Measurements from ENCODE around the gene PCSK6. TPM values are rescaled to one million over a fixed set of nuclear protein-coding genes. Genes with fewer than 3 reads are reported as not detected.

Gene PCSK6
- total and polyA plus RNA-seq, 2 of the 8 experiments (the other 6 are each of a cell fraction or from before 2014, with no cell fraction given): 1.9 to 4.0 TPM

- CTCF ChIA-PET (ENCODE audit: partially characterized antibody): interaction anchor here (0.8 to 1.9 kb wide), 3 partner anchors 9 to 204 kb away, joined by 3 to 8 read pairs (median 4); no protein-coding TSS in a partner anchor
These were observed 35.7 kb upstream of the PCSK6 start for GRCh38 chr15:101525087-101525669.

More at GRCh38 chr15:101525087-101525669, 35.7 kb upstream of the PCSK6 start:
- Histone ChIP-seq H3K9me3 (ENCODE audit: insufficient read depth in 2 of 2, low read depth in 1 of 2, low read length in 1 of 2) (no peaks in the 10 kb centered on the region), H2BK15ac (ENCODE audit: low read length) (no peak overlapping the region), H3K79me1 (ENCODE audit: low read depth, low read length) (no peaks in the 10 kb centered on the region), H2BK120ac (replicated peaks; ENCODE audit: low read depth, low read length) (no peak overlapping the region), H4K20me1 (replicated peaks in 1 of 2; ENCODE audit: control insufficient read depth in 1 of 2, insufficient read depth in 2 of 2, low read length in 2 of 2) (no peaks in the 10 kb centered on the region), H3K27me3 (replicated peaks in 1 of 4; ENCODE audit: control insufficient read depth in 3 of 4, extremely low read depth in 1 of 4, insufficient read depth in 3 of 4, low read length in 3 of 4) (no peaks in the 10 kb centered on the region), H3K14ac (ENCODE audit: insufficient read length) (no peak overlapping the region), H2BK12ac (ENCODE audit: low read depth, low read length) (no peak overlapping the region), H3K23ac (ENCODE audit: insufficient read length) (no peak overlapping the region), H4K91ac (replicated peaks; ENCODE audit: insufficient read length, low read length) (no peak overlapping the region), H3K4me1 (replicated peaks in 1 of 4; ENCODE audit: control insufficient read depth in 3 of 4, insufficient read depth in 4 of 4, low read length in 3 of 4) (peaks cover 0 to 4% (median 0%) of the 10 kb centered on the region in 4 experiments; a peak in 1 of 7 replicates), H3K4ac (replicated peaks; ENCODE audit: insufficient read length, low read depth, low read length) (no peak overlapping the region), H3K79me2 (ENCODE audit: control insufficient read depth in 1 of 2, insufficient read depth in 2 of 2, low read length in 2 of 2) (no peaks in the 10 kb centered on the region), H2AK5ac (ENCODE audit: low read depth, low read length) (no peak overlapping the region), H3K36me3 (ENCODE audit: control insufficient read depth in 2 of 4, insufficient read depth in 4 of 4, low read length in 3 of 4) (no peaks in the 10 kb centered on the region), H3K18ac (ENCODE audit: extremely low read depth, low read length) (no peak overlapping the region), H4K8ac (ENCODE audit: extremely low read depth, insufficient read depth, low read length) (peak overlapping the region; percentile 18; the same call in 1 of the 2 replicates), H2BK20ac (ENCODE audit: low read length) (no peak overlapping the region), H2AFZ (ENCODE audit: low read length) (no peak overlapping the region), H3K23me2 (ENCODE audit: low read depth, low read length) (no peaks in the 10 kb centered on the region), H3K9ac (replicated peaks in 1 of 4; ENCODE audit: extremely low read depth in 1 of 4, low read depth in 3 of 4, low read length in 3 of 4) (no peak overlapping the region), H3K4me3 (ENCODE audit: extremely low read depth in 1 of 4, insufficient read depth in 2 of 4, low read depth in 3 of 4, low read length in 4 of 4) (no peak overlapping the region), H3K56ac (replicated peaks; ENCODE audit: insufficient read length, low read depth, low read length) (no peak overlapping the region), H3K4me2 (ENCODE audit: insufficient read depth in 1 of 2, low read depth in 2 of 2, low read length in 2 of 2) (no peak overlapping the region), H4K5ac (ENCODE audit: insufficient read length, low read depth, low read length) (no peak overlapping the region), H3K27ac (ENCODE audit: low read depth, low read length) (no peak overlapping the region), H2BK5ac (ENCODE audit: low read depth, low read length) (no peak overlapping the region)
- FAIRE-seq: no peak
- TF ChIP-seq YY1 (IDR thresholded peaks at IDR 0.05; ENCODE audit: low read depth, low read length) (no peak), CHD1 (IDR thresholded peaks at IDR 0.05; ENCODE audit: low read depth, low read length) (no peak), HDAC2 (IDR thresholded peaks at IDR 0.05; ENCODE audit: borderline replicate concordance in 1 of 2, low read depth in 2 of 2, low read length in 2 of 2) (no peak), SIN3A (conservative IDR thresholded peaks at IDR 0.05 in 1 of 2, IDR thresholded peaks at IDR 0.05 in 1 of 2; ENCODE audit: low read depth in 1 of 2, low read length in 2 of 2) (no peak), SUZ12 (IDR thresholded peaks at IDR 0.05; ENCODE audit: low read length) (no peak), SAP30 (IDR thresholded peaks at IDR 0.05; ENCODE audit: insufficient read depth, insufficient replicate concordance, low read length) (no peak), POU5F1 (IDR thresholded peaks at IDR 0.05; ENCODE audit: low read depth, low read length) (no peak), RFX5 (IDR thresholded peaks at IDR 0.05; ENCODE audit: borderline replicate concordance, low read depth, low read length) (no peak), TAF7 (optimal IDR thresholded peaks at IDR 0.05; ENCODE audit: borderline replicate concordance, low read depth, low read length) (no peak)
- TF ChIP-seq, protein P1, sequence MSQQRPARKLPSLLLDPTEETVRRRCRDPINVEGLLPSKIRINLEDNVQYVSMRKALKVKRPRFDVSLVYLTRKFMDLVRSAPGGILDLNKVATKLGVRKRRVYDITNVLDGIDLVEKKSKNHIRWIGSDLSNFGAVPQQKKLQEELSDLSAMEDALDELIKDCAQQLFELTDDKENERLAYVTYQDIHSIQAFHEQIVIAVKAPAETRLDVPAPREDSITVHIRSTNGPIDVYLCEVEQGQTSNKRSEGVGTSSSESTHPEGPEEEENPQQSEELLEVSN (IDR thresholded peaks at IDR 0.05): no peak
- POLR2A ChIA-PET (ENCODE audit: partially characterized antibody): no interaction called here
- peak in 1 of 2 experiments; percentile 20 for DNase-seq (ENCODE audit: low read depth in 1 of 2, low spot score in 2 of 2)
- 80% methylated on average over 10 of the region's 10 CpGs; no CpG with 5 or more reads in 1 of the 2 experiments for WGBS, 2 experiments (ENCODE audit: extremely low coverage in 1 of 2, insufficient coverage in 1 of 2, insufficient read length in 1 of 2, insufficient replicate concordance in 2 of 2, low coverage in 1 of 2, low lambda C conversion rate in 2 of 2, missing lambda C conversion rate in 1 of 2)

All from H1 (cell line).